Breast epithelium (tissue), 3 donors: ENCODE data around the gene SLC6A18.

Experiments
- POLR2A ChIP-seq: fragments of 450-650 bp; IDR thresholded peaks from one replicate; pipeline ENCODE4 v1.6.1; 2016; ENCODE audit warnings: antibody characterized with exemption, mild to moderate bottlenecking, moderate library complexity
- TF ChIP-seq, protein P1 (sequence below), 3 donors: fragments of 450-650 bp; IDR thresholded peaks; one replicate each; pipeline ENCODE4 v1.5.1; 2016 to 2017; ENCODE audit warnings: antibody characterized with exemption in 3 of 3, mild to moderate bottlenecking in 3 of 3, moderate library complexity in 3 of 3

DNA sequence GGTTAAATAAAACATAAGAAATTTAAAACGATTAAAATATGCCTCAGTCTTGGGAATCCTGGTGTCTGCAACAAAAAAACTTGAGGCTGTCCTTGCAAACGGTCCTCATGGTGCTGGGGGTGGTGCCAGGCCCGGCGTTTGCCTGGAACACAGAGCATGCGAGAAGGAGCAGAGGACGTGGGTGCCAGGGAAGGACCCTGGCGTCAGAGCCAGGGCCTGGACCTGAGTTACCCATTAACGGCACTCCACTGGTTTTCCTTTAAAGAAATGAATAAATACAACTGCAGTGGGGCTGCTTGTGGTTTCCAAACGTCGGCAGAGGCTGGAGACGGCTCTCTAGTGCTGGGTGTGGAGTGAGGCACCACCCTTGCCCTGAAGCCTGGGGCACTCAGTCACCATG, at the start of gene SLC6A18:
- TF ChIP-seq, protein P1, sequence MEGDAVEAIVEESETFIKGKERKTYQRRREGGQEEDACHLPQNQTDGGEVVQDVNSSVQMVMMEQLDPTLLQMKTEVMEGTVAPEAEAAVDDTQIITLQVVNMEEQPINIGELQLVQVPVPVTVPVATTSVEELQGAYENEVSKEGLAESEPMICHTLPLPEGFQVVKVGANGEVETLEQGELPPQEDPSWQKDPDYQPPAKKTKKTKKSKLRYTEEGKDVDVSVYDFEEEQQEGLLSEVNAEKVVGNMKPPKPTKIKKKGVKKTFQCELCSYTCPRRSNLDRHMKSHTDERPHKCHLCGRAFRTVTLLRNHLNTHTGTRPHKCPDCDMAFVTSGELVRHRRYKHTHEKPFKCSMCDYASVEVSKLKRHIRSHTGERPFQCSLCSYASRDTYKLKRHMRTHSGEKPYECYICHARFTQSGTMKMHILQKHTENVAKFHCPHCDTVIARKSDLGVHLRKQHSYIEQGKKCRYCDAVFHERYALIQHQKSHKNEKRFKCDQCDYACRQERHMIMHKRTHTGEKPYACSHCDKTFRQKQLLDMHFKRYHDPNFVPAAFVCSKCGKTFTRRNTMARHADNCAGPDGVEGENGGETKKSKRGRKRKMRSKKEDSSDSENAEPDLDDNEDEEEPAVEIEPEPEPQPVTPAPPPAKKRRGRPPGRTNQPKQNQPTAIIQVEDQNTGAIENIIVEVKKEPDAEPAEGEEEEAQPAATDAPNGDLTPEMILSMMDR (IDR thresholded peaks at IDR 0.05), result no peak
- TF ChIP-seq POLR2A, result no peak
